Activated CD8-positive, alpha-beta T cell treated with anti-CD3 and anti-CD28 coated beads for 36 hours (primary cell): ENCODE data around the gene KCTD5. TPM values are rescaled to one million over a fixed set of nuclear protein-coding genes. Genes with fewer than 3 reads are reported as not detected.
"Not testable (repeated sequence)": the region's sequence is repeated elsewhere in the genome, so short reads cannot be mapped to it uniquely, and the experiment has no call there.

Experiments used
- ATAC-seq: fragments of 200-7000 bp; cut with Tn5 transposase; one replicate; pipeline ENCODE4 v1.10.0; 2021; ENCODE audit warnings: mild to moderate bottlenecking, moderate library complexity
- CTCF ChIA-PET: fragments of 350-600 bp; sonication (Branson Sonifier 250); formaldehyde crosslinking; loops from one replicate; lab custom pipeline; 2021; ENCODE audit warnings: antibody characterized with exemption; lab: Charles Lee
- POLR2A ChIA-PET: fragments of 350-600 bp; sonication (Branson Sonifier 250); formaldehyde crosslinking; loops from one replicate; lab custom pipeline; 2021; ENCODE audit warnings: antibody characterized with exemption; lab: Charles Lee
- DNase-seq: peaks from one replicate; pipeline ENCODE4 v3.0.0-alpha.2; 2020
- H3K27ac Mint-ChIP-seq: one replicate; pipeline ENCODE4 v1.8.0; 2021; ENCODE audit warnings: mild to moderate bottlenecking, mixed read lengths
- H3K27me3 Mint-ChIP-seq: one replicate; pipeline ENCODE4 v1.8.0; 2021; ENCODE audit warnings: mixed read lengths
- H3K36me3 Mint-ChIP-seq: one replicate; pipeline ENCODE4 v1.8.0; 2021; ENCODE audit warnings: low read depth, mixed read lengths
- H3K4me1 Mint-ChIP-seq: one replicate; pipeline ENCODE4 v1.8.0; 2021; ENCODE audit warnings: low read depth, mixed read lengths
- H3K4me3 Mint-ChIP-seq: one replicate; pipeline ENCODE4 v1.8.0; 2021; ENCODE audit warnings: mild to moderate bottlenecking, moderate library complexity, mixed read lengths
- H3K9me3 Mint-ChIP-seq: one replicate; pipeline ENCODE4 v1.8.0; 2021; ENCODE audit warnings: mixed read lengths
- CTCF ChIP-seq: fragments of 200-600 bp; IDR thresholded peaks from one replicate; pipeline ENCODE4 v1.8.0; 2022; ENCODE audit warnings: antibody characterized with exemption, mild to moderate bottlenecking
- intact Hi-C: fragments of 100-400 bp; cut with micrococcal nuclease; formaldehyde crosslinking; loops from one replicate; pipeline ENCODE4 v1.10.0; 2022
- total RNA-seq, 2 experiments: library from RNA; stranded (reverse); gene quantifications; one replicate each; pipeline ENCODE4 v1.2.3, GENCODE V29; 2021

The KCTD5 gene
- total RNA-seq, 2 experiments from 2014 or later, result 26.0 to 27.3 TPM

GRCh38 chr16:2673066-2673999 lies 9.0 kb upstream of the KCTD5 start:
- POLR2A ChIA-PET, result interaction anchor here (0.8 to 1.7 kb wide), 5 partner anchors 9 to 46 kb away, joined by 3 to 12 read pairs (median 4); partner anchors contain the start of genes KCTD5 and PRSS27

GRCh38 chr16:2675021-2675420 lies 7.3 kb upstream of the KCTD5 start:
- Mint-ChIP-seq H3K9me3 (no peaks in the 10 kb centered on the region), H3K27me3 (no peaks in the 10 kb centered on the region), H3K27ac (no peak overlapping the region), H3K4me3 (no peak overlapping the region), H3K4me1 (peaks cover 30% of the 10 kb centered on the region), H3K36me3 (peaks cover 10% of the 10 kb centered on the region)
- POLR2A ChIA-PET, result no interaction called here
- CTCF ChIA-PET, result interaction anchor here (1.4 kb wide), 1 partner anchor 13 kb away, joined by 3 read pairs; no protein-coding TSS in a partner anchor
- ATAC-seq, result no peak
- intact Hi-C loops, result no loop called here
- no peak for DNase-seq
- TF ChIP-seq CTCF, result no peak

More at GRCh38 chr16:2673066-2673999, 9.0 kb upstream of the KCTD5 start:
- Mint-ChIP-seq H3K4me3 (peak overlapping the region; percentile 80), H3K9me3 (no peaks in the 10 kb centered on the region), H3K27me3 (no peaks in the 10 kb centered on the region), H3K4me1 (peaks cover 35% of the 10 kb centered on the region), H3K27ac (peak overlapping the region; percentile 87), H3K36me3 (peaks cover 19% of the 10 kb centered on the region)
- ATAC-seq (peak; percentile 97), DNase-seq (peak; percentile 98)
- CTCF ChIA-PET, result interaction anchor here (1.0 to 2.0 kb wide), 2 partner anchors 9 kb away, joined by 3 to 7 read pairs; partner anchors contain the start of gene KCTD5
- intact Hi-C loops, result no loop called here
- TF ChIP-seq CTCF, result no peak

- DNase-seq, result no peak
- no peak for ATAC-seq
- no peak for TF ChIP-seq CTCF
- H3K4me1 Mint-ChIP-seq, result peaks cover 28% of the 10 kb centered on the region
- H3K4me3 Mint-ChIP-seq, result no peak overlapping the region
- intact Hi-C loops, result no loop called here
- CTCF ChIA-PET, result interaction anchor here (1.4 kb wide), 1 partner anchor 14 kb away, joined by 3 read pairs; no protein-coding TSS in a partner anchor
- no peaks in the 10 kb centered on the region for H3K9me3 Mint-ChIP-seq
- H3K27me3 Mint-ChIP-seq, result no peaks in the 10 kb centered on the region
- H3K27ac Mint-ChIP-seq, result no peak overlapping the region
- POLR2A ChIA-PET, result interaction anchor here (0.6 kb wide), 1 partner anchor 72 kb away, joined by 3 read pairs; no protein-coding TSS in a partner anchor
- H3K36me3 Mint-ChIP-seq, result peaks cover 15% of the 10 kb centered on the region
Observed at GRCh38 chr16:2675714-2676113, 6.6 kb upstream of the KCTD5 start.

GRCh38 chr16:2676937-2677336 lies 5.4 kb upstream of the KCTD5 start:
- H3K9me3 Mint-ChIP-seq, CTCF ChIA-PET, H3K4me3 Mint-ChIP-seq, H3K27me3 Mint-ChIP-seq, H3K27ac Mint-ChIP-seq, ATAC-seq, DNase-seq, intact Hi-C loops: not testable (repeated sequence)
- Mint-ChIP-seq H3K36me3 (peaks cover 20% of the 10 kb centered on the region), H3K4me1 (peaks cover 22% of the 10 kb centered on the region)
- POLR2A ChIA-PET, result interaction anchor here (1.0 kb wide), 1 partner anchor 13 kb away, joined by 3 read pairs; no protein-coding TSS in a partner anchor

- H3K4me3 Mint-ChIP-seq, POLR2A ChIA-PET, intact Hi-C loops, H3K27me3 Mint-ChIP-seq, CTCF ChIA-PET, DNase-seq, H3K9me3 Mint-ChIP-seq, ATAC-seq, H3K27ac Mint-ChIP-seq: not testable (repeated sequence)
- peaks cover 22% of the 10 kb centered on the region for H3K4me1 Mint-ChIP-seq
- peaks cover 22% of the 10 kb centered on the region for H3K36me3 Mint-ChIP-seq
Observed at GRCh38 chr16:2678206-2678965, 3.9 kb upstream of the KCTD5 start.

GRCh38 chr16:2679902-2680301 lies 2.4 kb upstream of the KCTD5 start:
- DNase-seq, intact Hi-C loops, H3K4me3 Mint-ChIP-seq, H3K9me3 Mint-ChIP-seq, CTCF ChIA-PET, H3K27ac Mint-ChIP-seq, POLR2A ChIA-PET, ATAC-seq, H3K27me3 Mint-ChIP-seq: not testable (repeated sequence)
- peaks cover 24% of the 10 kb centered on the region for H3K36me3 Mint-ChIP-seq
- H3K4me1 Mint-ChIP-seq, result peaks cover 23% of the 10 kb centered on the region

- H3K27ac Mint-ChIP-seq, intact Hi-C loops: not testable (repeated sequence)
Observed at GRCh38 chr16:2680360-2680759, 2.0 kb upstream of the KCTD5 start.

GRCh38 chr16:2683041-2683440 lies 718 bp downstream of the KCTD5 start:
- H3K9me3 Mint-ChIP-seq, DNase-seq, intact Hi-C loops, ATAC-seq, H3K27me3 Mint-ChIP-seq: not testable (repeated sequence)
- peaks cover 27% of the 10 kb centered on the region for H3K36me3 Mint-ChIP-seq
- CTCF ChIA-PET, result interaction anchor here (1.4 kb wide), 1 partner anchor 10 kb away, joined by 3 read pairs; no protein-coding TSS in a partner anchor
- peak overlapping the region; percentile 96 for H3K4me3 Mint-ChIP-seq
- peaks cover 40% of the 10 kb centered on the region for H3K4me1 Mint-ChIP-seq
- peak overlapping the region; percentile 94 for H3K27ac Mint-ChIP-seq
- POLR2A ChIA-PET, result interaction anchor here (0.8 to 1.4 kb wide), 3 partner anchors 9 to 95 kb away, joined by 3 to 12 read pairs (median 4); no protein-coding TSS in a partner anchor

More at GRCh38 chr16:2680360-2680759, 2.0 kb upstream of the KCTD5 start:
- H3K27me3 Mint-ChIP-seq, DNase-seq, H3K9me3 Mint-ChIP-seq, ATAC-seq, POLR2A ChIA-PET, CTCF ChIA-PET: not testable (repeated sequence)
- H3K36me3 Mint-ChIP-seq, result peaks cover 25% of the 10 kb centered on the region
- H3K4me3 Mint-ChIP-seq, result peak overlapping the region; percentile 96
- H3K4me1 Mint-ChIP-seq, result peaks cover 24% of the 10 kb centered on the region
